NCI-H2107 (cell line): ENCODE results near the gene UBC.
"Not testable (repeated sequence)": the region's sequence is repeated elsewhere in the genome, so short reads cannot be mapped to it uniquely, and the experiment has no call there.

ENCODE experiments used
- DNase-seq: peaks from one replicate; lab custom pipeline; 2025; lab: John Stamatoyannopoulos, UW

The UBC gene

DNA sequence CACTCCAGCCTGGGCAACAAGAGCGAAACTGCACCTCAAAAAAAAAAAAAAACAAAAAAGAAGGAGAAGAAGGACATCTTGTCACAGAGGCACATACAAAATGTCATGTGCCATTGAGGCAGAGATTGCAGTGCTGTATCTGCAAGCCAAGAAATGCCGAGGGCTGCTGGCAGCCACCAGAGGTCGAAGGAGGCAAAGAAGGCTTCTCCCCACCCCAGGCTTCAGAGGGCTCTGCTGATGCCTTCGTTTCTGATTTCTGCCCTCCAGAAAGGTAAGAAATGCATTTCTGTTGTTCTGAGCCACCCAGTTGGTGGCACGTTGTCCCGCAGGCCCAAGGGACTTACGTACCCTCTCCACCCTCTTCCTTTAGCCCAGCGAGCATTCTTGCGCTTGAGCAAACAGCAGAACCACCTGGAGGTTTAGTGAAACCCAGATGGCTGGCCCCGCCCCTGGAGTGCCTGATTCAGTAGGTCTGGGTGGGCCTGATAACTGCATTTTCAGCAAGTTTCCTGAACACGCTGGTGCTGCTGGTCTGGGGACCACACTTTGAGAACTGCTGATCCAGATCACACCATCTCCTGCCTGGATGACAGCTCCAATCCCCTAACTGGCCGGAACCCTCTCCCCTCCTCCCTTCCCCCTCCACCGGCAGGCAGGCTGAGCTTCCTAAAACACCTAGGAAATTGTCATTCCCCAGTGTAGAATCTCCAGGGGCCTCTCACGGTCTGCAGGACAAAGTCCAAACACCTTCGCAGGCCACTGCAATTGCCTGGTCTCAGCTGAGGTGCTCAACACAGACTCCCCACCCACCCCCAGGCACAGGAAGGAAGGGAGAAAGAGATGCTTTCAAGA, 29.6 kb downstream of the UBC start:
- DNase-seq, result peak; percentile 29

DNA sequence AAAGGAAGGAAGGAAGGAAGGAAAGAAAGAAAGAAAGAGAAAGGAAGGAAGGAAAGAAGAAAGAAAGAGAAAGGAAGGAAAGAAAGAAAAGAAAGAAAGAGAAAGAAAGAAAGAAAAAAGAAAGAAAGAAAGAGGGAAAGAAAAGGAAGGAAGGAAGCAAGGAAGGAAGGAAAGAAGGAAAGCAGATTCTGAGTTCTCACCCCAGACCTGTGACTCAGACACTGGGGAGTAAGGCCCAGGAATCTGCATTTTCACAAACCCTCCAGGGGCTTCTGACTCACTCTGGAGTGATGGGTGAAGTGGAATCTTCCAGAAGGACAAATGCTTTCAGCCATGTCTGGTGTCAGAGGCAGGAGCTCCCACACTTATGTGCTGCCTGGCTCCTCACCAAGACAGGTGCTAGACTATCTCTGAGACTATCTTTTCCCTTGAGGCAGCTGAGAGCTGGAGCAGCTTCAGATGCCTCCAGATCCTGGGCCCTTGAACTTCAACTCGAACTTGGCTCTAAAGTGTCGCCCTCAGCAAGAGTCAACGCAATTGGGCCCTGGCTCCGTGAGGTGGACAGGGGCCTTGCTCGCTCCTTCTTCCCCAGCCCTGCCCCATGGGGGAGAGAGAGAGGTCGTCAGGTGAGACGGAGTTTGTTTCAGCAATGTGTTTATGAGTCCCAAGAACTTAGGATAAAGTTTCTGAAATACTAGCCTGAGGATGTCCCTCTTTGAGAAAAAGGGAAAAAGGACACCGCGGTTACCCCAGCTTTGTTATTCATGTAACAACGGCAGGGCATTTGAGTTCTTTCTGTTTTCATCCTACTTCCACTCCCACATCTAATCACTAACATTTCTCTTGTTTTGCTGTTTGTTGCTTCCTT, 31.0 kb downstream of the UBC start:
- no peak for DNase-seq

- DNase-seq, result no peak
These were observed 33.3 kb downstream of the UBC start for GRCh38 chr12:124881123-124881522.

GRCh38 chr12:124880335-124880734, 34.1 kb downstream of the UBC start:
- DNase-seq, result not testable (repeated sequence)

DNA sequence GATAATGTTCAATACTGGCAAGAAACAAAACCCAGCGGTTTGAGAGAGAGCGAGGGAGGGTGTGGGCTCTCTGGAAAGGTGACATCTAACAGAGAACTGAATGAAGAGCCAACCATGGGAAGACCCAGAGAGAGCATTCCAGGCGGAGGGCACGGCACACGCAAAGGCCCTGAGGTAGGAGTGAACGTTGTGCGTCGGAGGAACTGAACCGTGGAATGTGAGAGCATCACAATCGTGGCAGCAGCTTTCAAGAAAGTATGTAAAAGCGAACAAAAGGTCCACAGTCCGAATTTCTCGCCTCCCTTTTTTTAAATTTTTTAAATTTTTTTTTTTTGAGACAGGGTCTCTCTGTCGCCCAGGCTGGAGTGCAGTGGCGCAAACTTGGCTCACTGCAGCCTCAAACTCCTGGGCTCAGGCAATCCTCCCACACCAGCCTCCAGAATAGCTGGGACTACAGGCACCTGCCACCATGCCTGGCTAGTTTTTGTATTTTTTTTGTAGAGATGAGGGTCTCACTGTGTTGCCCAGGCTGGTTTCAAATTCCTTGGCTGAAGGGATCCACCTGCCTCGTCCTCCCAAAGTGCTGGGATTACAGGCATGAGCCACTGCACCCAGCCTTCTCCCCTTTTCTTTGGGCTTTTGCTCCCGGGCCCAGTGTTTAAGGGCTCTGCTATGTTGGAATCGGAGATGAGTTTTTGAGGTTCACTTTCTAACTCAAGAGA, 35.5 kb downstream of the UBC start:
- no peak for DNase-seq

- DNase-seq, result no peak
These were observed 37.0 kb downstream of the UBC start for GRCh38 chr12:124877423-124877822.

DNA sequence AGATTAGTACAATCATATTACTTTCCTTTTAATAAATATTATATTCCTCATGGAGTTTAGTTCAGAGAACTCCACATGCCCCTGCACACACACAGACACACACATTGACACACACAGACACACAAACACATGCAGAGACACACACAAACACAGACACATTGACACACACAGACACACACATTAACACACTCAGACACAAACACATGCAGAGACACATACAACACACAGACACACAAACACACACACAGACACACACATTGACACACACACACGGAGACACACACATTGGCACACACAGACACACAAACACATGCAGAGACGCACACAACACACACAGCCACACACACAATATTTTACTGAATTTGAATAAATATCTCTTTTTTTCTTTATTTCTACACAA, 38.3 kb downstream of the UBC start:
- DNase-seq, result no peak

DNA sequence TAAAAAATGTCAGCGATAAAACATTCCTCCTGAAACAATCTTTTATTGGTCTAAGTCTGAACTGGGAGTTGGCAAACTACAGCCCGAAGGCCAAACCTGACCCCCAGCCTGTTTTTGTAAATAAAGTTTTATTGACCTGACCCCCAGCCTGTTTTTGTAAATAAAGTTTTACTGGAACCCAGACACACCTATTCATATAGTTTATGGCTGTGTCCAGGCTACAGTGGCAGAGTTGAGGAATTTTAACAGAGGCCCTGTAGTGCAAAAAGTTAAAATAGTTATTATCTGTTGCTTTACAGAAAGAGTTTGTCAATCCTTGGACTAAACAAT, 38.7 kb downstream of the UBC start:
- DNase-seq, result no peak

GRCh38 chr12:124874988-124875802, 39.3 kb downstream of the UBC start:
- no peak for DNase-seq

DNA sequence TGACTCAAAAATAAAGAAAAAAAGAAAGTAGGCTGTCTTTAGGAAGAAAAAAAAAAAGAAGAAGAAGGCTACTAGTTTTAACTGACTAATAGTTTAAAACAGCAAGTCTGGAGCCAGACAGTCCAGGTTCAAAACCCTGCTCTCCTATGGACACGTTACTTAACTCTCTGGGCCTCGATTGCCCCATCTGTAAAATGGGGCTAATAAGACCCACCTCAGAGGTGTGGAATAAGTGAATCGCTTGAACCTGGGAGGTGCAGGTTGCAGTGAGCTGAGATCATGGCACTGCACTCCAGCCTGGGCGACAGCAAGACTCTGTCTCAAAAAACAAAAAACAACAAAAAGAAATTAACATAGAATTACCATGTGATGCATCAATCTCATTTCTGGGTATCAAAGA, 40.3 kb downstream of the UBC start:
- no peak for DNase-seq

GRCh38 chr12:124872068-124872719, 42.3 kb downstream of the UBC start:
- no peak for DNase-seq

DNA sequence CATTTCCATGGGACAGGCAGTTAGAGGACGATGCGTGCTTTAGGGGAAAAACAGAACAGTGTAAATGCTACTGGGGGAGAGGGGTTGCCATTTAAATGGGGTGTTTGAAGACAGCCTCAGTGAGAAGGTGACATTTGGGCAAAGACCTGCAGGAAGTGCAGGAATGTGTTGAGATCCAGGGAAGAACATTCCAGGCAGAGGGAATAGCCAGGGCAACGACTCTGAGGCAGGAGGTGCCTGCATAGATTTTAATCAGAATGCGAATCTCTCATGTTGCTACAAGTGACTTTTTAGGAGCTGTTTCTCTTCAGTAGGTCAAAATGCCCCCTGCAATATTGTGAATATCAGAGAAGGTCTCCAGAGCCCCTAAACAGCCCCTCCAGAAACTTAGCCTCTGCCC, 43.2 kb downstream of the UBC start:
- DNase-seq, result no peak

DNA sequence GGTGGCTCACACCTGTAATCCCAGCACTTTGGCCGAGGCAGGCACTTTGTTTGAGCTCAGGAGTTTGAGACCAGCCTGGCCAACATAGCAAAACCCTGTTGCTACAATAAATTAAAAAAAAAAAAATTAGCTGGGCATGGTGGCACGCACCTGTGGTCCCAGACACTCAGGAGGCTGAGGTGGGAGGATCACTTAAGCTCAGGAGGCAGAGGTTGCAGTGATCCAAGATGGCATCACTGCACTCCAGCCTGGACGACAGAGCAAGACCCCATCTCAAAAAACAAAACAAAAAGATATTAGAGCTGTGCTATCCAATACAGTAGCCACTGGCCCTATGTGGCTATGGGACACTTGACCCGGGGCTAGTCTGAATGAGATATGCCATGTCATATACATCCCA, 43.9 kb downstream of the UBC start:
- DNase-seq, result no peak

- no peak for DNase-seq
These were observed 45.3 kb downstream of the UBC start for GRCh38 chr12:124869059-124869665.

DNA sequence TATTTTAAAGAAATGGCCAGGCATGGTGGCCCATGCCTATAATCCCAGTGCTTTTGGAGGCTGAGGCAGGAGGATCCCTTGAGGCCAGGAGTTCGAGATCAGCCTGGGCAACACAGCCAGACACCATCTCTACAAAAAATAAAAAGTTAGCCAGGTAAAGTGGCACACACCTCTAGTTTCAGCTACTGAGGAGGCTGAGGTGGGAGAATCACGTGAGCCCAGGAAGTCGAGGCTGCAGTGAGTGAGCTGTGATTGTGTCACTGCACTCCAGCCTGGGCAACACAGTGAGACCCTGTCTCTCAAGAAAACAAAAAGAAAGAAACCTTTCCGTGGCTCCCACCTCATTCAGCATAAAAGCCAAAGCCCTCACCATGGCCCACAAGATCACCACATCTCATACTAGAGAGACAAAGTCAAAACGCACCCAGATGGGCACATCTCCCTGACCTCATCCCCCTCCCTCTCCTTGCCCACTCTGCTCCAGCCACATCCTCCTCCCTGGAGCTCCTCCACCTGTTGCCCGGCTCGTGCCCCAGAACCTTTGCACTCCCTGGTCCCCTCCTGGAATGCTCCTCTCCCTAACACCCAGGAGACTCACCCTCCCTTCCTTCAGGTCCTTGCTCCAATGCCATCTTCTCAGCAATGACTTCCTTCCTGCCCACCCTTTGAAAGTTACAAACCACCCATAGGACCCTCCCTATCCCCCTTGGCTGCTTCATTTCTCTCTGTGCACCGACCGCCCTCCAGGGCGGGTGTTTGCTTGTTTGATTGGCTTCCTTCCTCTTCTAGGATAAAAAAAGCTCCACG, 46.0 kb downstream of the UBC start:
- no peak for DNase-seq

DNA sequence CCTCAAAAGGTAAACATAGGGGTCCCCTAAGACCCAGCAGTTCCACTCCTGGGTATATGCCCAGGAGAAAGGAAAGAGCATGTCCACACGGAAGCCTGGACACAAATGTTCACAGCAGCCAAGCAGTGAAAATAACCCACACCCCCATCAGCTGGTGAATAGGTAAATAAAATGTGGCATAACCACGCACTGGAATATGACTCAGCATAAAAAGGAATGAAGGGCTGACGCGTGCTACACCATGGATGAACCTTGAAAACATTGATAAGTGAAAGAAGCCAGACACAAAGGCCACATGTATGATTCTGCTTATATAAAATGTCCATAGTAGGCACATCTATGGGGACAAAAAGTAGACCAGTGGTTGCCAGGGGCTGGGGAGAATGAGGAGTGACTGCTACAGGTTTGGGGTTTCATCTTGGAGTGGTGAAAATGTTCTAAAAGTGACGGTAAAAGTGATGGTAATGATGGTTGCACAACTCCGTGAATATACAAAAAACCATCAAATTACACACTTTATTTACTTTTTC, 47.0 kb downstream of the UBC start:
- DNase-seq, result no peak

DNA sequence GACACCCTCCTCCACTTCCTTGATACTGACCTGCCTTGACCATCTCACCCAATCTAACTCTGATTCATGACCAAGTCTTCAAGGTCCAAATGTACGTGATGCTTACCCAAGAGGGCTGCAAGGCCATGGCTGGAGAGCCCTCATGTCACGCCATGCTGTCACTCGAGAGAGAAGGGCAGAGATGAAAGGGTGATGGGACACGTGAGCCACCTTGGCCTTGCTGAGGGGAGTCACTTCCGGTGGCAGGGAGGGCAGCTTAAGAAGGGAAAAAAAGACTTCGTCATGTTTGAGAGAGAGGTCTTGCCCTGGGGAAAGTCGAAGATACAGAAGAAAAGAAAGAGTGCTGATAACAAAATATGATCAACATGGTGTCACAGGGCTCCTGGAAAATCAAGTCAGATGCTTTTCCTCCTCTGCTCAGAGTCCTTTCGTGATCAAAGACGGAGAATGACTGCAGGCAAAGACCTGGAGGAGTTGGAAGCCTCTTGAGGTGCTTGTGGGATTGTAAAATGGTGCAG, 47.5 kb downstream of the UBC start:
- DNase-seq, result no peak

DNA sequence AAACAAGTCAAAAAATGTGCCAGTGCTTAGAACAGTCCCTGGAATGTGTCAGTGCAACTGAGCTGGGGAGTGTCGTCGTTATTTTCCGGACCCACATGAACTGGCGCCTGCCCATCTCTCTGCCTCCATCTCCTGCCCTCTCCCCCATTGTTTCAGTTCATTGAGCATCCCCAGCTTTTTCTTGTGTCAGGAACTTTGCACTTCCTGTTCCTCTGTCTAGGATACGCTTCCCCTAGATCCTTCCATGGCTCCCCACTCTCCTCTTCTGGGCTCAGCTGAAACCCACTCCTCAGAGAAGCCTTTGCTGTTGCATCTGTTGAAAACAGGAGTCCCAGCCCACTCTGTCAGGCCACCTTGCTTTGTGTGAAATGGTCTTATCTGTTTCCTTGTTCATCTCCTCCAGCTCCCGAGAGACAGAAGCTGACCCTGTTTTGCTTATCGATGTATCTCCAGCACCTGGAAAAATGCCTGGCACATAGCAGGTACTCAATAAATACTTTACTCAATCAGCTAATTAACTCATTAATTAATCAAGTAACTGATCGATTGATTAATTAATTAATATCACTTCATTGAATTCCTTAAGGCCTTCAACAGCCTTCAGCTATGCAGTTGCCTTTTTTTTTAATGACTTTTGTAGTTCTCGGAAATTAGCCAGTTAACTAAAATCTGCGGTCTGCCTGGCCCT, 48.1 kb downstream of the UBC start:
- no peak for DNase-seq

DNA sequence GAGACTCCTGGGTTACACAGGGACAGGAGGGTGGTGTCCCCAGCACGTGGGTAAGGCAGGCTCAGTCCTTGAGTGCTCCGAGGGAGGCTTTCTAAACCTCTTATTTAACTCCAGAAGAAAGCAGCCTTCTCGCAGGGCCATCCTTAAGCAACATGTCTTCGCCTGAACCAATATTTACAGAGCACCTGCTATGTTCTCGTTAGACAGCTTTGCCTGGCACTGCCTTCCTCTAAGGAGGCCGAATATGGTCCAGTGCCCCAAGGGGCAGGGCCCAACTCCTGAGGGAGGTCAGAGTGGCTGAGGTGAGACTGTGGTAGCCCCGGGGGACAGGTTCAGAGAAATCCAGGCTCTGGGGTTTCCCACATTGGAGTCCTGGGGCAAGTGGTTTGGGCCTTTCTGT, 48.7 kb downstream of the UBC start:
- no peak for DNase-seq
